IMR-90 (cell line): ENCODE data around the gene HRAS. TPM values are rescaled to one million over a fixed set of nuclear protein-coding genes. Genes with fewer than 3 reads are reported as not detected.
A peak's percentile ranks its signal among the peaks of the same experiment; 100 is the strongest.

Experiments used
- ATAC-seq: fragments of 200-7000 bp; cut with Tn5 transposase; 2 replicates; pipeline ENCODE4 v1.9.1; 2020; ENCODE audit warnings: low read depth, mild to moderate bottlenecking, moderate library complexity
- BruUV-seq: library from RNA; stranded (reverse); fragments of 400-500 nt; replicated peaks from 2 replicates; lab custom pipeline; 2021; lab: Mats Ljungman, UMichigan
- CTCF ChIA-PET: fragments of 300-600 bp; formaldehyde crosslinking; extraction: SDS; loops from one replicate; lab custom pipeline; 2021; ENCODE audit warnings: antibody characterized with exemption; lab: Yijun Ruan, JAX
- POLR2A ChIA-PET: fragments of 300-600 bp; sonication (Branson Sonifier 250); formaldehyde crosslinking; loops from one replicate; lab custom pipeline; 2022; ENCODE audit warnings: antibody characterized with exemption; ENCODE audit not compliant: unreplicated experiment; lab: Charles Lee
- DNase-seq: peaks from one replicate; pipeline ENCODE4 v3.0.0; 2013
- H2AFZ ChIP-seq: replicated peaks from 2 replicates; pipeline ENCODE3; 2013; ENCODE audit warnings: low read length, mild to moderate bottlenecking; ENCODE audit not compliant: poor library complexity
- H2AK5ac ChIP-seq: 2 replicates; pipeline ENCODE4 v1.6.1; 2013; ENCODE audit warnings: low read depth, low read length, inconsistent platforms
- H2AK9ac ChIP-seq: replicated peaks from 2 replicates; pipeline ENCODE3; 2013; ENCODE audit warnings: mild to moderate bottlenecking, low read depth, low read length, moderate library complexity; ENCODE audit not compliant: poor library complexity
- H2BK120ac ChIP-seq: 2 replicates; pipeline ENCODE4 v1.6.1; 2013; ENCODE audit warnings: low read depth, low read length, inconsistent platforms
- H2BK15ac ChIP-seq: 3 replicates; pipeline ENCODE4 v1.6.1; 2013; ENCODE audit warnings: low read depth, low read length, inconsistent platforms
- H2BK20ac ChIP-seq: 2 replicates; pipeline ENCODE4 v1.6.1; 2013; ENCODE audit warnings: low read depth, mild to moderate bottlenecking, inconsistent platforms, low read length, moderate library complexity
- H2BK5ac ChIP-seq: 2 replicates; pipeline ENCODE4 v1.6.1; 2013; ENCODE audit warnings: mild to moderate bottlenecking, low read depth, low read length, inconsistent platforms; ENCODE audit not compliant: poor library complexity, severe bottlenecking
- H3K14ac ChIP-seq: replicated peaks from 2 replicates; pipeline ENCODE4 v1.6.1; 2013; ENCODE audit warnings: low read depth, low read length, inconsistent platforms
- H3K18ac ChIP-seq: 2 replicates; pipeline ENCODE4 v1.6.1; 2013; ENCODE audit warnings: low read depth, low read length, control low read depth
- H3K23ac ChIP-seq: 2 replicates; pipeline ENCODE4 v1.6.1; 2013; ENCODE audit warnings: low read depth, low read length, inconsistent platforms
- H3K27ac ChIP-seq: 2 replicates; pipeline ENCODE4 v1.5.1; 2013; ENCODE audit warnings: mild to moderate bottlenecking, control low read depth, low read length; ENCODE audit not compliant: insufficient read depth
- H3K27me3 ChIP-seq: 2 replicates; pipeline ENCODE4 v1.6.1; 2013; ENCODE audit warnings: low read length; ENCODE audit not compliant: control insufficient read depth, insufficient read depth
- H3K36me3 ChIP-seq: 2 replicates; pipeline ENCODE4 v1.6.1; 2013; ENCODE audit warnings: low read length, mixed read lengths; ENCODE audit not compliant: control insufficient read depth, insufficient read depth
- H3K4ac ChIP-seq: 2 replicates; pipeline ENCODE4 v1.6.1; 2013; ENCODE audit warnings: low read depth, low read length, inconsistent platforms
- H3K4me1 ChIP-seq: 2 replicates; pipeline ENCODE4 v1.6.1; 2013; ENCODE audit warnings: low read length, mixed read lengths; ENCODE audit not compliant: control insufficient read depth, insufficient read depth
- H3K4me2 ChIP-seq: 2 replicates; pipeline ENCODE4 v1.6.1; 2013; ENCODE audit warnings: low read depth, mild to moderate bottlenecking, control low read depth, low read length, moderate library complexity
- H3K4me3 ChIP-seq: 2 replicates; pipeline ENCODE4 v1.5.1; 2013; ENCODE audit warnings: low read depth, mild to moderate bottlenecking, control low read depth, low read length, moderate library complexity; ENCODE audit not compliant: insufficient read depth
- H3K56ac ChIP-seq: 2 replicates; pipeline ENCODE4 v1.6.1; 2013; ENCODE audit warnings: low read length, inconsistent platforms; ENCODE audit not compliant: insufficient read depth; ENCODE audit errors: extremely low read depth
- H3K79me1 ChIP-seq, 2 experiments: 2 replicates each; pipeline ENCODE4 v1.6.1; 2013; ENCODE audit warnings: low read length in 2 of 2, inconsistent platforms in 1 of 2, low read depth in 1 of 2
- H3K9ac ChIP-seq: 2 replicates; pipeline ENCODE4 v1.6.1; 2013; ENCODE audit warnings: low read depth, low read length, control low read depth
- H3K9me1 ChIP-seq: 2 replicates; pipeline ENCODE4 v1.6.1; 2013; ENCODE audit warnings: low read length, inconsistent platforms; ENCODE audit not compliant: insufficient read depth
- H3K9me3 ChIP-seq: 2 replicates; pipeline ENCODE4 v1.6.1; 2013; ENCODE audit warnings: low read length; ENCODE audit not compliant: control insufficient read depth, insufficient read depth
- H4K20me1 ChIP-seq: 2 replicates; pipeline ENCODE4 v1.6.1; 2013; ENCODE audit warnings: low read length, inconsistent platforms; ENCODE audit not compliant: insufficient read depth
- H4K5ac ChIP-seq: 2 replicates; pipeline ENCODE4 v1.6.1; 2013; ENCODE audit warnings: mild to moderate bottlenecking, low read depth, low read length, control low read depth
- H4K8ac ChIP-seq, 2 experiments: 2 replicates each; pipeline ENCODE4 v1.6.1; 2013; ENCODE audit warnings: low read depth in 2 of 2, low read length in 2 of 2, control low read depth in 1 of 2, inconsistent platforms in 1 of 2
- H4K91ac ChIP-seq: 2 replicates; pipeline ENCODE4 v1.6.1; 2013; ENCODE audit warnings: low read depth, low read length, inconsistent platforms; ENCODE audit not compliant: insufficient read depth
- BHLHE40 ChIP-seq: fragments of 150-350 bp; IDR thresholded peaks from 2 replicates; pipeline ENCODE4 v1.6.1; 2016; ENCODE audit warnings: mild to moderate bottlenecking, low read depth, low read length
- CEBPB ChIP-seq: IDR thresholded peaks from 2 replicates; pipeline ENCODE4 v1.6.1; 2012; ENCODE audit warnings: low read depth, low read length, improper control_type of control experiment
- CHD1 ChIP-seq: IDR thresholded peaks from 2 replicates; pipeline ENCODE4 v1.6.1; 2012; ENCODE audit warnings: low read depth, low read length, improper control_type of control experiment
- CTCF ChIP-seq: conservative IDR thresholded peaks from 2 replicates; pipeline ENCODE4 v1.5.1; 2012; ENCODE audit warnings: mild to moderate bottlenecking, low read depth, low read length, improper control_type of control experiment
- MAFK ChIP-seq: IDR thresholded peaks from 2 replicates; pipeline ENCODE4 v1.6.1; 2012; ENCODE audit warnings: low read depth, low read length, improper control_type of control experiment
- MAZ ChIP-seq: IDR thresholded peaks from 2 replicates; pipeline ENCODE4 v1.6.1; 2012; ENCODE audit warnings: low read depth, mild to moderate bottlenecking, low read length, improper control_type of control experiment, moderate library complexity, borderline replicate concordance
- MXI1 ChIP-seq: IDR thresholded peaks from 2 replicates; pipeline ENCODE4 v1.6.1; 2012; ENCODE audit warnings: low read depth, mild to moderate bottlenecking, low read length, moderate library complexity, borderline replicate concordance
- NFE2L2 ChIP-seq: fragments of 150-350 bp; IDR thresholded peaks from 2 replicates; pipeline ENCODE4 v1.6.1; 2016; ENCODE audit warnings: low read depth, mild to moderate bottlenecking, low read length
- POLR2A ChIP-seq: IDR thresholded peaks from 2 replicates; pipeline ENCODE4 v1.6.1; 2012; ENCODE audit warnings: mild to moderate bottlenecking, low read depth, low read length
- RAD21 ChIP-seq: IDR thresholded peaks from 2 replicates; pipeline ENCODE4 v1.6.1; 2012; ENCODE audit warnings: low read length, improper control_type of control experiment
- RCOR1 ChIP-seq: IDR thresholded peaks from 2 replicates; pipeline ENCODE4 v1.6.1; 2012; ENCODE audit warnings: mild to moderate bottlenecking, low read length, improper control_type of control experiment; ENCODE audit not compliant: insufficient replicate concordance
- RFX5 ChIP-seq: IDR thresholded peaks from 2 replicates; pipeline ENCODE4 v1.8.0; 2012; ENCODE audit warnings: low read depth, mild to moderate bottlenecking, low read length, moderate library complexity
- SMC3 ChIP-seq: fragments of 150-350 bp; IDR thresholded peaks from 2 replicates; pipeline ENCODE4 v1.6.1; 2016; ENCODE audit warnings: low read depth, mild to moderate bottlenecking, antibody characterized with exemption, low read length, moderate library complexity
- USF2 ChIP-seq: fragments of 150-350 bp; IDR thresholded peaks from 2 replicates; pipeline ENCODE4 v1.6.1; 2017; ENCODE audit warnings: mild to moderate bottlenecking, antibody characterized with exemption, low read length, low read depth
- WGBS, 2 experiments: methylation state at CpG; one replicate each; pipeline versions ENCODE4 v1.1.5 to v1.1.7; 2013; ENCODE audit warnings: missing lambda C conversion rate in 2 of 2; ENCODE audit not compliant: insufficient read length in 1 of 2; ENCODE audit errors: extremely low coverage in 2 of 2; 5-methylcytosine and 5-hydroxymethylcytosine counted together
- dilution Hi-C: fragments of 300-500 bp; cut with HindIII; formaldehyde crosslinking; loops from one replicate; pipeline ENCODE4 v1.14.3; 2018; ENCODE audit warnings: low sequenced_read_pairs; ENCODE audit not compliant: unreplicated experiment
- in situ Hi-C: fragments of 300-500 bp; cut with MboI; formaldehyde crosslinking; loops from 3 replicates; pipeline ENCODE4 v1.14.3; 2019; ENCODE audit warnings: low sequenced_read_pairs, inconsistent platforms, mixed read lengths
- intact Hi-C: fragments of 100-400 bp; cut with micrococcal nuclease; formaldehyde crosslinking; loops from 2 replicates; pipeline ENCODE4 v1.10.0; 2022
- polyA plus RNA-seq, 3 experiments: library from polyadenylated mRNA; depleted of rRNA; stranded (reverse); fragments of >200 nt; gene quantifications; 2 replicates each; pipeline ENCODE4 v1.2.3, GENCODE V29; 2012; ENCODE audit warnings: low replicate concordance in 1 of 3
- total RNA-seq: library from RNA; depleted of rRNA; stranded (reverse); fragments of >200 nt; gene quantifications from 2 replicates; pipeline ENCODE4 v1.2.3, GENCODE V29; 2012

HRAS gene
- total and polyA plus RNA-seq, 2 of the 4 experiments (the other 2 are of a cell fraction), result 108 to 123 TPM

GRCh38 chr11:528815-529727 is 6.3 kb downstream of the HRAS start:
- Histone ChIP-seq H2AFZ (peak overlapping the region; percentile 43), H3K4ac (no peak overlapping the region), H4K91ac (no peak overlapping the region), H2BK120ac (no peak overlapping the region), H3K79me1 (peaks cover 0 to 15% of the 10 kb centered on the region in 2 experiments; a peak in 3 of 4 replicates), H3K36me3 (peaks cover 24% of the 10 kb centered on the region; the same call in 1 of the 2 replicates), H4K5ac (no peak overlapping the region), H3K9me3 (no peaks in the 10 kb centered on the region), H3K4me3 (no peak overlapping the region), H3K4me2 (no peak overlapping the region), H3K4me1 (0 out of 2 replicates have a peak, but pooled peaks cover 2% of the 10 kb centered on the region), H2AK5ac (no peak overlapping the region), H3K9ac (no peak overlapping the region), H3K18ac (no peak overlapping the region), H2BK20ac (no peak overlapping the region), H3K14ac (no peak overlapping the region), H3K9me1 (no peaks in the 10 kb centered on the region), H2AK9ac (peak overlapping the region; percentile 42), H3K27me3 (no peaks in the 10 kb centered on the region), H4K20me1 (peaks cover 16% of the 10 kb centered on the region), H3K56ac (no peak overlapping the region), H2BK15ac (no peak overlapping the region), H4K8ac (no peak overlapping the region), H2BK5ac (no peak overlapping the region), H3K23ac (no peak overlapping the region), H3K27ac (no peak overlapping the region)
- 66% methylated on average over 10 of the region's 29 CpGs; no CpG with 5 or more reads in 1 of the 2 experiments for WGBS, 2 experiments
- BruUV-seq, result no TSS peak
- intact Hi-C loops (no loop called here), in situ Hi-C loops (no loop called here), dilution Hi-C loops (no loop called here)
- no peak for DNase-seq
- ChIA-PET POLR2A (no interaction called here), CTCF (interaction anchor here (1.0 kb wide), 1 partner anchor 10 kb away, joined by 3 read pairs; no protein-coding TSS in a partner anchor)
- no peak; the same call in 1 of the 2 replicates for ATAC-seq
- no peak for TF ChIP-seq MXI1
- TF ChIP-seq RAD21, result no peak
- no peak for TF ChIP-seq CTCF
- TF ChIP-seq POLR2A, result no peak
- no peak for TF ChIP-seq RCOR1
- TF ChIP-seq BHLHE40, result no peak
- TF ChIP-seq USF2, result no peak
- TF ChIP-seq CHD1, result no peak
- TF ChIP-seq MAFK, result no peak
- no peak for TF ChIP-seq MAZ
- no peak for TF ChIP-seq SMC3
- no peak for TF ChIP-seq NFE2L2
- no peak for TF ChIP-seq RFX5
- no peak for TF ChIP-seq CEBPB
